ENCODE measurements around the gene PDCD6IP. TPM values are rescaled to one million over a fixed set of nuclear protein-coding genes. Genes with fewer than 3 reads are reported as not detected.
A peak's percentile ranks its signal among the peaks of the same experiment; 100 is the strongest.
"Not testable (repeated sequence)": the region's sequence is repeated elsewhere in the genome, so short reads cannot be mapped to it uniquely, and the experiment has no call there.

Gene PDCD6IP
- total RNA-seq, 1 experiment from 2014 or later = 205 TPM

- Histone ChIP-seq H3K9me3 (ENCODE audit: control insufficient read depth, insufficient read depth, low read depth, low read length) (no peaks in the 10 kb centered on the region), H3K4me3 (ENCODE audit: low read depth in 2 of 2, low read length in 2 of 2) (no peak overlapping the region), H3K36me3 (ENCODE audit: control insufficient read depth, insufficient read depth, low read length) (no peaks in the 10 kb centered on the region), H3K27me3 (ENCODE audit: control insufficient read depth, insufficient read depth, low read length) (no peaks in the 10 kb centered on the region), H3K4me1 (ENCODE audit: control insufficient read depth, insufficient read depth, low read length) (no peaks in the 10 kb centered on the region), H3K27ac (ENCODE audit: low read length) (no peak overlapping the region)
- CTCF ChIA-PET = no interaction called here
- DNase-seq (ENCODE audit: low read depth, low spot score) (no peak), ATAC-seq (no peak)
- intact Hi-C loops (cut with micrococcal nuclease; ENCODE audit: unreplicated experiment) (loop anchor here (5.0 kb wide), 1 partner anchor 62 kb away; the partner anchor contains the start of gene CLASP2), in situ Hi-C loops (cut with HindIII; ENCODE audit: low pct_unique_long_range_greater_than_20kb, low sequenced_read_pairs) (no loop called here)
- POLR2A ChIA-PET = no interaction called here
- TF ChIP-seq CTCF (IDR thresholded peaks at IDR 0.05) (no peak), TCF7L2 (IDR thresholded peaks at IDR 0.05; ENCODE audit: low read depth, low read length) (no peak), SIN3A (IDR thresholded peaks at IDR 0.05; ENCODE audit: borderline replicate concordance, insufficient read depth, low read depth, low read length) (no peak), POLR2AphosphoS5 (IDR thresholded peaks at IDR 0.05; ENCODE audit: low read depth, low read length) (no peak)
- no TSS peak for BruUV-seq (replicated peaks)
Measured at GRCh38 chr3:33779751-33780150, 18.7 kb upstream of the PDCD6IP start.

DNA sequence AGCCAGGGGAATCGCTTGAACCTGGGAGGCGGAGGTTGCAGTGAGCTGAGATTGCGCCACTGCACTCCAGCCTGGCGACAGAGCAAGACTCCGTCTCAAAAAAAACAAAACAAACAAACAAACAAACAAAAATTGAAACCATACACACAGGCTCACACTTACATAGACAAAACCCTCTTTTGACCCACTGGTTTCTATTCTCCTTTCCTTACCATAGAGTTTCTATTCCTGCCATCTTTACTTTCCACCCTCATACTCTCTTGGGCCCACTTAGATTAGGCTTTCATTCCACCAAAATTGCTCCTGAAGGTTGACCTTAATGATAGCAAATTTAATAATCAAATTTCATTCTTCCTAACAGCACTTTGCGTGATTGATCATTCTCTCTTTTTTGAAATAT is 17.0 kb upstream of the PDCD6IP start:
- H3K4me1 ChIP-seq (ENCODE audit: control insufficient read depth, insufficient read depth, low read length); intact Hi-C loops (cut with micrococcal nuclease; ENCODE audit: unreplicated experiment); POLR2A ChIA-PET; in situ Hi-C loops (cut with HindIII; ENCODE audit: low pct_unique_long_range_greater_than_20kb, low sequenced_read_pairs); BruUV-seq (replicated peaks); H3K9me3 ChIP-seq (ENCODE audit: control insufficient read depth, insufficient read depth, low read depth, low read length); ATAC-seq; H3K27ac ChIP-seq (ENCODE audit: low read length); DNase-seq (ENCODE audit: low read depth, low spot score); H3K4me3 ChIP-seq (ENCODE audit: low read depth in 2 of 2, low read length in 2 of 2); H3K36me3 ChIP-seq (ENCODE audit: control insufficient read depth, insufficient read depth, low read length); H3K27me3 ChIP-seq (ENCODE audit: control insufficient read depth, insufficient read depth, low read length): not testable (repeated sequence)
- CTCF ChIA-PET = interaction anchor here (0.6 kb wide), 1 partner anchor 660 kb away, joined by 3 read pairs; no protein-coding TSS in a partner anchor

GRCh38 chr3:33786565-33787327 is 11.7 kb upstream of the PDCD6IP start:
- no peak for TF ChIP-seq POLR2AphosphoS5 (IDR thresholded peaks at IDR 0.05; ENCODE audit: low read depth, low read length)
- no peak for TF ChIP-seq TCF7L2 (IDR thresholded peaks at IDR 0.05; ENCODE audit: low read depth, low read length)
- TF ChIP-seq CTCF (IDR thresholded peaks at IDR 0.05) = no peak
- TF ChIP-seq SIN3A (IDR thresholded peaks at IDR 0.05; ENCODE audit: borderline replicate concordance, insufficient read depth, low read depth, low read length) = no peak
- TF ChIP-seq REST (IDR thresholded peaks at IDR 0.05; ENCODE audit: insufficient read depth in 1 of 2, low read depth in 2 of 2, low read length in 1 of 2) = no peak
- Histone ChIP-seq H3K4me1 (ENCODE audit: control insufficient read depth, insufficient read depth, low read length) (peaks cover 3% of the 10 kb centered on the region; the same call in 1 of the 2 replicates), H3K27me3 (ENCODE audit: control insufficient read depth, insufficient read depth, low read length) (no peaks in the 10 kb centered on the region), H3K27ac (ENCODE audit: low read length) (no peak overlapping the region), H3K4me3 (ENCODE audit: low read depth in 2 of 2, low read length in 2 of 2) (peak overlapping the region; percentile 44 to 59), H3K36me3 (ENCODE audit: control insufficient read depth, insufficient read depth, low read length) (no peaks in the 10 kb centered on the region), H3K9me3 (ENCODE audit: control insufficient read depth, insufficient read depth, low read depth, low read length) (no peaks in the 10 kb centered on the region)
- DNase-seq (ENCODE audit: low read depth, low spot score) = no peak
- BruUV-seq (replicated peaks) = no TSS peak
- ChIA-PET POLR2A (interaction anchor here (0.5 to 0.6 kb wide), 2 partner anchors 151 to 544 kb away, joined by 5 to 7 read pairs; no protein-coding TSS in a partner anchor), CTCF (interaction anchor here (0.6 to 1.4 kb wide), 6 partner anchors 11 to 211 kb away, joined by 3 to 11 read pairs (median 4); no protein-coding TSS in a partner anchor)
- in situ Hi-C loops (cut with HindIII; ENCODE audit: low pct_unique_long_range_greater_than_20kb, low sequenced_read_pairs) (no loop called here), intact Hi-C loops (cut with micrococcal nuclease; ENCODE audit: unreplicated experiment) (loop anchor here (1.0 kb wide), 1 partner anchor 150 kb away; no protein-coding TSS in a partner anchor)
- peak; percentile 79 for ATAC-seq
